Upper lobe of left lung (tissue), 6 donors: ENCODE results near the gene ACSL5. TPM values are rescaled to one million over a fixed set of nuclear protein-coding genes. Genes with fewer than 3 reads are reported as not detected.
A peak's percentile ranks its signal among the peaks of the same experiment; 100 is the strongest.

ENCODE experiments used
- ATAC-seq, 2 donors: fragments of 200-7000 bp; cut with Tn5 transposase; one replicate each; pipeline ENCODE4 v1.9.1; 2022; ENCODE audit warnings: mild to moderate bottlenecking in 2 of 2, moderate library complexity in 2 of 2; ENCODE audit not compliant: low FRiP score in 2 of 2
- DNase-seq, 2 donors: peaks; one replicate each; pipeline ENCODE4 v3.0.0-alpha.2; 2019 to 2020
- H3K27ac ChIP-seq, 4 donors: fragments of 200-600 bp; sonication (generic); one replicate each; pipeline ENCODE4 v1.5.1; 2016 to 2019
- H3K27me3 ChIP-seq, 4 donors: fragments of 200-600 bp; sonication (generic); one replicate each; pipeline ENCODE4 v1.5.1; 2017 to 2019
- H3K36me3 ChIP-seq, 4 donors: fragments of 200-600 bp; sonication (generic); one replicate each; pipeline ENCODE4 v1.5.1; 2016 to 2019
- H3K4me1 ChIP-seq, 4 donors: fragments of 200-600 bp; sonication (generic); one replicate each; pipeline ENCODE4 v1.5.1; 2018 to 2019
- H3K4me3 ChIP-seq, 4 donors: fragments of 200-600 bp; sonication (generic); one replicate each; pipeline ENCODE4 v1.5.1; 2017 to 2019; ENCODE audit warnings: mild to moderate bottlenecking in 2 of 4, moderate library complexity in 1 of 4
- H3K9me3 ChIP-seq, 4 donors: fragments of 200-600 bp; sonication (generic); one replicate each; pipeline ENCODE4 v1.5.1; 2018 to 2019
- EP300 ChIP-seq, 4 donors: sonication (generic); formaldehyde crosslinking; IDR thresholded peaks; one replicate each; pipeline ENCODE4 v1.5.1; 2017; ENCODE audit warnings: antibody characterized with exemption in 4 of 4, control low read depth in 2 of 4
- POLR2A ChIP-seq, 4 donors: fragments of 450-650 bp; IDR thresholded peaks; one replicate each; pipeline ENCODE4 v1.5.1; 2016 to 2017; ENCODE audit warnings: antibody characterized with exemption in 4 of 4, mild to moderate bottlenecking in 2 of 4
- POLR2AphosphoS5 ChIP-seq, 2 donors: sonication (generic); formaldehyde crosslinking; IDR thresholded peaks; one replicate each; pipeline ENCODE4 v1.5.1; 2017; ENCODE audit warnings: antibody characterized with exemption in 2 of 2
- WGBS, 2 donors: methylation state at CpG; one replicate each; pipeline ENCODE4 v1.1.5; 2017 to 2018; 5-methylcytosine and 5-hydroxymethylcytosine counted together
- total RNA-seq, 6 donors: library from RNA; depleted of rRNA in 4 of 6; stranded (reverse); fragments of >200 nt in 4 of 6; gene quantifications; one replicate each; pipeline versions ENCODE4 v1.1.0 to v1.2.1, GENCODE V29; 2016 to 2021
- TF ChIP-seq, protein P1 (sequence below), 6 experiments: fragments of 450-650 bp in 4 of 6; fragments of 200-600 bp in 2 of 6; sonication (generic) in 2 of 6; IDR thresholded peaks; one replicate each; pipeline ENCODE4 v1.5.1; 2016 to 2019; ENCODE audit warnings: antibody characterized with exemption in 6 of 6
- donor health status: DM: no; HTN: no; CAD: no; lungs with moderate emphysema.
- donor health status: DM: no; HTN: yes; CAD: no; lungs with severe emphysema.

The ACSL5 gene
- total RNA-seq, 6 donors from 2014 or later = 33.2 to 73.0 (median 62.0) TPM

GRCh38 chr10:112348759-112349158, 25.2 kb upstream of the ACSL5 start:
- Histone ChIP-seq H3K4me3 (no peak overlapping the region), H3K9me3 (no peaks in the 10 kb centered on the region), H3K36me3 (no peaks in the 10 kb centered on the region), H3K4me1 (no peaks in the 10 kb centered on the region), H3K27me3 (no peaks in the 10 kb centered on the region), H3K27ac (no peak overlapping the region)
- ATAC-seq = no peak
- DNase-seq = no peak
- TF ChIP-seq EP300 (IDR thresholded peaks at IDR 0.05) = no peak
- TF ChIP-seq, protein P1, sequence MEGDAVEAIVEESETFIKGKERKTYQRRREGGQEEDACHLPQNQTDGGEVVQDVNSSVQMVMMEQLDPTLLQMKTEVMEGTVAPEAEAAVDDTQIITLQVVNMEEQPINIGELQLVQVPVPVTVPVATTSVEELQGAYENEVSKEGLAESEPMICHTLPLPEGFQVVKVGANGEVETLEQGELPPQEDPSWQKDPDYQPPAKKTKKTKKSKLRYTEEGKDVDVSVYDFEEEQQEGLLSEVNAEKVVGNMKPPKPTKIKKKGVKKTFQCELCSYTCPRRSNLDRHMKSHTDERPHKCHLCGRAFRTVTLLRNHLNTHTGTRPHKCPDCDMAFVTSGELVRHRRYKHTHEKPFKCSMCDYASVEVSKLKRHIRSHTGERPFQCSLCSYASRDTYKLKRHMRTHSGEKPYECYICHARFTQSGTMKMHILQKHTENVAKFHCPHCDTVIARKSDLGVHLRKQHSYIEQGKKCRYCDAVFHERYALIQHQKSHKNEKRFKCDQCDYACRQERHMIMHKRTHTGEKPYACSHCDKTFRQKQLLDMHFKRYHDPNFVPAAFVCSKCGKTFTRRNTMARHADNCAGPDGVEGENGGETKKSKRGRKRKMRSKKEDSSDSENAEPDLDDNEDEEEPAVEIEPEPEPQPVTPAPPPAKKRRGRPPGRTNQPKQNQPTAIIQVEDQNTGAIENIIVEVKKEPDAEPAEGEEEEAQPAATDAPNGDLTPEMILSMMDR (IDR thresholded peaks at IDR 0.05) = no peak
- TF ChIP-seq POLR2A (IDR thresholded peaks at IDR 0.05) = no peak
- no peak for TF ChIP-seq POLR2AphosphoS5 (IDR thresholded peaks at IDR 0.05)
- WGBS, 2 donors = 21 to 86% methylated on average over 1 of the region's 1 CpG

DNA sequence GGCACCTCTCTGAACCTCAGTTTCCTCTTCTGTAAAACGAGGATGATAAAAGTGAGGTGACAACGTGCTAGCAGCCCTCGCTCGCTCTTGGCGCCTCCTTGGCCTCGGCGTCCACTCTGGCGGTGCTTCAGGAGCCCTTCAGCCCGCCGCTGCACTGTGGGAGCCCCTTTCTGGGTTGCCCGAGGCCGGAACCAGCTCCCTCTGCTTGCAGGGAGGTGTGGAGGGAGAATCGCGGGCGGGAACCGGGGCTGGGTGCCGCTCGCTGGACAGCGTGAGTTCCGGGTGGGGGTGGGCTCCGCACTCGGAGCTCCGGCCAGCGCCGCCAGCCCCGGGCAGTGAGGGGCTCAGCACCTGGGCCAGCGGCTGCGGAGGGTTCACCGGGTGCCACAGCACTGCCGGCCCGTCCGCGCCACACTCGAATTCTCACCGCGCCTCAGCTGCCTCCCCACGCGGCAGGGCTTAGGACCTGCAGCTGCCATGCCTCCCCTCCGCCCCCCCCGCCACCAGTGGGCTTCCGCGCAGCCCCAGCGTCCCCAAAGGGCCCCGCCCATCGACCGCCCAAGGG, 24.3 kb upstream of the ACSL5 start:
- peak in 1 of 2 donors; percentile 17 for ATAC-seq
- peak in 1 of 2 donors; percentile 73 for DNase-seq
- no peak overlapping the region for H3K27ac ChIP-seq
- no peaks in the 10 kb centered on the region for H3K9me3 ChIP-seq
- TF ChIP-seq EP300 (IDR thresholded peaks at IDR 0.05) = no peak
- TF ChIP-seq POLR2AphosphoS5 (IDR thresholded peaks at IDR 0.05) = no peak
- TF ChIP-seq, protein P1 (IDR thresholded peaks at IDR 0.05) = no peak
- TF ChIP-seq POLR2A (IDR thresholded peaks at IDR 0.05) = no peak
- WGBS, 2 donors = 96 to 98% methylated on average over 29 to 30 of the region's 46 CpGs
- no peaks in the 10 kb centered on the region for H3K4me1 ChIP-seq
- H3K4me3 ChIP-seq = no peak overlapping the region
- H3K27me3 ChIP-seq = no peaks in the 10 kb centered on the region
- no peaks in the 10 kb centered on the region for H3K36me3 ChIP-seq

GRCh38 chr10:112351146-112351545, 22.8 kb upstream of the ACSL5 start:
- Histone ChIP-seq H3K27me3 (no peaks in the 10 kb centered on the region), H3K9me3 (no peaks in the 10 kb centered on the region), H3K27ac (no peak overlapping the region), H3K36me3 (no peaks in the 10 kb centered on the region), H3K4me1 (no peaks in the 10 kb centered on the region), H3K4me3 (no peak overlapping the region)
- TF ChIP-seq POLR2AphosphoS5 (IDR thresholded peaks at IDR 0.05) (no peak), EP300 (IDR thresholded peaks at IDR 0.05) (no peak), POLR2A (IDR thresholded peaks at IDR 0.05) (no peak)
- TF ChIP-seq, protein P1 (IDR thresholded peaks at IDR 0.05) = no peak
- WGBS, 2 donors = 89 to 93% methylated on average over 8 of the region's 8 CpGs
- ATAC-seq (no peak), DNase-seq (no peak)

GRCh38 chr10:112352044-112352443, 21.9 kb upstream of the ACSL5 start:
- ATAC-seq = no peak
- no peaks in the 10 kb centered on the region for H3K27me3 ChIP-seq
- DNase-seq = no peak
- 76 to 96% methylated on average over 3 of the region's 3 CpGs for WGBS, 2 donors
- no peaks in the 10 kb centered on the region for H3K36me3 ChIP-seq
- H3K4me1 ChIP-seq = no peaks in the 10 kb centered on the region
- H3K27ac ChIP-seq = no peak overlapping the region
- no peak overlapping the region for H3K4me3 ChIP-seq
- TF ChIP-seq EP300 (IDR thresholded peaks at IDR 0.05) = no peak
- no peak for TF ChIP-seq POLR2A (IDR thresholded peaks at IDR 0.05)
- TF ChIP-seq, protein P1 (IDR thresholded peaks at IDR 0.05) = no peak
- TF ChIP-seq POLR2AphosphoS5 (IDR thresholded peaks at IDR 0.05) = no peak
- no peaks in the 10 kb centered on the region for H3K9me3 ChIP-seq

DNA sequence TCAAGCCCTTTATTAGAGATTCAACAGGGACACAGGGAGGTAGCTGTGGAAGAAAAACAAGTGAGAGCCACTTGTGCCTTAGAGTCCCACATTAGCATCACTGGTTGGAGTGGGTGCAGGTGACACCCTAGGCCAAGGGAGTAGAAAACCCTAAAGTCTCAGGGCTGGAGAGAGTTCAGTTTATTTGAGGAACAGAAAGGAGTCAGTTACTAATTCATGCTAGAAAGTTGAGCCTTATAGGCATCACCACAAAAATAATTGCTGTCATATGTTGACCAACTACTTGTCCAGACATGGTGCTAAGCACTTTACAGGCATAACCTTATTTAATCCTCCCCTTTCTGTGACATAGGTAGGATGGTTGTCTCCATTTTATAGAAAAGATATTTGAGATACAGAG, 20.9 kb upstream of the ACSL5 start:
- H3K4me3 ChIP-seq = no peak overlapping the region
- H3K36me3 ChIP-seq = no peaks in the 10 kb centered on the region
- H3K4me1 ChIP-seq = no peaks in the 10 kb centered on the region
- no peaks in the 10 kb centered on the region for H3K27me3 ChIP-seq
- ATAC-seq (no peak), DNase-seq (no peak)
- no peak overlapping the region for H3K27ac ChIP-seq
- no peak for TF ChIP-seq POLR2A (IDR thresholded peaks at IDR 0.05)
- TF ChIP-seq, protein P1 (IDR thresholded peaks at IDR 0.05) = no peak
- no peak for TF ChIP-seq EP300 (IDR thresholded peaks at IDR 0.05)
- TF ChIP-seq POLR2AphosphoS5 (IDR thresholded peaks at IDR 0.05) = no peak
- H3K9me3 ChIP-seq = no peaks in the 10 kb centered on the region
